ENCODE measurements around the gene MS4A12. TPM values are rescaled to one million over a fixed set of nuclear protein-coding genes. Genes with fewer than 3 reads are reported as not detected.

MS4A12 gene
- total RNA-seq, 1 experiment from 2014 or later, result not detected

DNA sequence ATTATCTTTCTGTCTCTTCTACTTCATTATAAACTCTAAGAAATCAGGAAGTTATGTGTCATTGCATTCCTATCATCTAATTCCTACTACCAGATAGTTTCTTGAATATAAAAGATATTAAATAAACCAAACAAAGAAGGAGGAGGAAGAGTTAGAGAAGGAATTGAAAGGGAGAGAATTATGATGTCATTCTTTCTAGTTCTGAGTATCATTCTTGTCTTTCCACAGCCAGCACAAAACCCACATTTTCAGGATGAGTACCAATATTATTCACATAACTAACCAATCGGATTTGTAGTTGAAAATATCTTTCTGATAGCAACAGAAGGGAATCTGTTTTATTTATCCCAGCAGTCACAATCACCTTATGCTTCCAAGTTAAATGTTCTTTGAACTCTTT, 35.9 kb downstream of the MS4A12 start:
- intact Hi-C loops (cut with micrococcal nuclease; ENCODE audit: unreplicated experiment), result no loop called here
- H3K27ac ChIP-seq (ENCODE audit: low read length), result no peak overlapping the region
- in situ Hi-C loops (cut with HindIII; ENCODE audit: low pct_unique_long_range_greater_than_20kb, low sequenced_read_pairs), result no loop called here
- no peaks in the 10 kb centered on the region for H3K4me1 ChIP-seq (ENCODE audit: control insufficient read depth, insufficient read depth, low read length)
- ATAC-seq, result no peak
- ChIA-PET POLR2A (no interaction called here), CTCF (no interaction called here)
- no peaks in the 10 kb centered on the region for H3K9me3 ChIP-seq (ENCODE audit: control insufficient read depth, insufficient read depth, low read depth, low read length)
- DNase-seq (ENCODE audit: low read depth, low spot score), result no peak
- no peak overlapping the region for H3K4me3 ChIP-seq (ENCODE audit: low read depth in 2 of 2, low read length in 2 of 2)
- TF ChIP-seq POLR2AphosphoS5 (IDR thresholded peaks at IDR 0.05; ENCODE audit: low read depth, low read length), result no peak
- TF ChIP-seq, protein P1, sequence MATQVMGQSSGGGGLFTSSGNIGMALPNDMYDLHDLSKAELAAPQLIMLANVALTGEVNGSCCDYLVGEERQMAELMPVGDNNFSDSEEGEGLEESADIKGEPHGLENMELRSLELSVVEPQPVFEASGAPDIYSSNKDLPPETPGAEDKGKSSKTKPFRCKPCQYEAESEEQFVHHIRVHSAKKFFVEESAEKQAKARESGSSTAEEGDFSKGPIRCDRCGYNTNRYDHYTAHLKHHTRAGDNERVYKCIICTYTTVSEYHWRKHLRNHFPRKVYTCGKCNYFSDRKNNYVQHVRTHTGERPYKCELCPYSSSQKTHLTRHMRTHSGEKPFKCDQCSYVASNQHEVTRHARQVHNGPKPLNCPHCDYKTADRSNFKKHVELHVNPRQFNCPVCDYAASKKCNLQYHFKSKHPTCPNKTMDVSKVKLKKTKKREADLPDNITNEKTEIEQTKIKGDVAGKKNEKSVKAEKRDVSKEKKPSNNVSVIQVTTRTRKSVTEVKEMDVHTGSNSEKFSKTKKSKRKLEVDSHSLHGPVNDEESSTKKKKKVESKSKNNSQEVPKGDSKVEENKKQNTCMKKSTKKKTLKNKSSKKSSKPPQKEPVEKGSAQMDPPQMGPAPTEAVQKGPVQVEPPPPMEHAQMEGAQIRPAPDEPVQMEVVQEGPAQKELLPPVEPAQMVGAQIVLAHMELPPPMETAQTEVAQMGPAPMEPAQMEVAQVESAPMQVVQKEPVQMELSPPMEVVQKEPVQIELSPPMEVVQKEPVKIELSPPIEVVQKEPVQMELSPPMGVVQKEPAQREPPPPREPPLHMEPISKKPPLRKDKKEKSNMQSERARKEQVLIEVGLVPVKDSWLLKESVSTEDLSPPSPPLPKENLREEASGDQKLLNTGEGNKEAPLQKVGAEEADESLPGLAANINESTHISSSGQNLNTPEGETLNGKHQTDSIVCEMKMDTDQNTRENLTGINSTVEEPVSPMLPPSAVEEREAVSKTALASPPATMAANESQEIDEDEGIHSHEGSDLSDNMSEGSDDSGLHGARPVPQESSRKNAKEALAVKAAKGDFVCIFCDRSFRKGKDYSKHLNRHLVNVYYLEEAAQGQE (IDR thresholded peaks at IDR 0.05; ENCODE audit: insufficient read depth in 1 of 2, low read depth in 2 of 2, low read length in 1 of 2), result no peak
- TF ChIP-seq SIN3A (IDR thresholded peaks at IDR 0.05; ENCODE audit: borderline replicate concordance, insufficient read depth, low read depth, low read length), result no peak
- TF ChIP-seq TCF7L2 (IDR thresholded peaks at IDR 0.05; ENCODE audit: low read depth, low read length), result no peak
- TF ChIP-seq, protein P2, sequence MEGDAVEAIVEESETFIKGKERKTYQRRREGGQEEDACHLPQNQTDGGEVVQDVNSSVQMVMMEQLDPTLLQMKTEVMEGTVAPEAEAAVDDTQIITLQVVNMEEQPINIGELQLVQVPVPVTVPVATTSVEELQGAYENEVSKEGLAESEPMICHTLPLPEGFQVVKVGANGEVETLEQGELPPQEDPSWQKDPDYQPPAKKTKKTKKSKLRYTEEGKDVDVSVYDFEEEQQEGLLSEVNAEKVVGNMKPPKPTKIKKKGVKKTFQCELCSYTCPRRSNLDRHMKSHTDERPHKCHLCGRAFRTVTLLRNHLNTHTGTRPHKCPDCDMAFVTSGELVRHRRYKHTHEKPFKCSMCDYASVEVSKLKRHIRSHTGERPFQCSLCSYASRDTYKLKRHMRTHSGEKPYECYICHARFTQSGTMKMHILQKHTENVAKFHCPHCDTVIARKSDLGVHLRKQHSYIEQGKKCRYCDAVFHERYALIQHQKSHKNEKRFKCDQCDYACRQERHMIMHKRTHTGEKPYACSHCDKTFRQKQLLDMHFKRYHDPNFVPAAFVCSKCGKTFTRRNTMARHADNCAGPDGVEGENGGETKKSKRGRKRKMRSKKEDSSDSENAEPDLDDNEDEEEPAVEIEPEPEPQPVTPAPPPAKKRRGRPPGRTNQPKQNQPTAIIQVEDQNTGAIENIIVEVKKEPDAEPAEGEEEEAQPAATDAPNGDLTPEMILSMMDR (IDR thresholded peaks at IDR 0.05), result no peak
- BruUV-seq (replicated peaks), result no TSS peak
- no peaks in the 10 kb centered on the region for H3K36me3 ChIP-seq (ENCODE audit: control insufficient read depth, insufficient read depth, low read length)
- no peaks in the 10 kb centered on the region for H3K27me3 ChIP-seq (ENCODE audit: control insufficient read depth, insufficient read depth, low read length)

DNA sequence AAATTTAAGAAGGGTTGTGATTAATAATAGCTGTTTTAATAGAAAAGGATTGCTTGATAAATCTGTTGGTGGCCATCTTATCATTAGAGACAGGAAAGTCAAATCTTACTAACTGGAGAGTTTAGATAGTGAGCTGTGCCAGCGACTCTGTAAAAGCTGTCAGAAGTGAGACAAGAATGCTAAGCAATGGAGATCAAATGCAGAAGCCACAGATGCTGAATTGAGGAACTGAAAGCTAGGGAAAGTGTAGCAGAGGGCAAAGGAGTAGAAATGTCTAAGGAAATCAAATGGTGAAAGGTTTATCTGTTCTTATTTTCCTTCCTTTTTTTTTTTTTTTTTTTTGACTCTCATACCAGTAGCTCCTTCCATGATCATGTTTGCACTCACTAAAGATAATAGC, 36.4 kb downstream of the MS4A12 start:
- TF ChIP-seq TCF7L2 (IDR thresholded peaks at IDR 0.05; ENCODE audit: low read depth, low read length) (no peak), POLR2AphosphoS5 (IDR thresholded peaks at IDR 0.05; ENCODE audit: low read depth, low read length) (no peak), SIN3A (IDR thresholded peaks at IDR 0.05; ENCODE audit: borderline replicate concordance, insufficient read depth, low read depth, low read length) (no peak)
- TF ChIP-seq, protein P1 (IDR thresholded peaks at IDR 0.05; ENCODE audit: insufficient read depth in 1 of 2, low read depth in 2 of 2, low read length in 1 of 2), result no peak
- TF ChIP-seq, protein P2 (IDR thresholded peaks at IDR 0.05), result no peak
- no peaks in the 10 kb centered on the region for H3K4me1 ChIP-seq (ENCODE audit: control insufficient read depth, insufficient read depth, low read length)
- POLR2A ChIA-PET, result no interaction called here
- H3K9me3 ChIP-seq (ENCODE audit: control insufficient read depth, insufficient read depth, low read depth, low read length), result no peaks in the 10 kb centered on the region
- DNase-seq (ENCODE audit: low read depth, low spot score) (no peak), ATAC-seq (no peak)
- in situ Hi-C loops (cut with HindIII; ENCODE audit: low pct_unique_long_range_greater_than_20kb, low sequenced_read_pairs), result no loop called here
- BruUV-seq (replicated peaks), result no TSS peak
- intact Hi-C loops (cut with micrococcal nuclease; ENCODE audit: unreplicated experiment), result no loop called here
- H3K36me3 ChIP-seq (ENCODE audit: control insufficient read depth, insufficient read depth, low read length), result no peaks in the 10 kb centered on the region
- CTCF ChIA-PET, result no interaction called here
- H3K4me3 ChIP-seq (ENCODE audit: low read depth in 2 of 2, low read length in 2 of 2), result no peak overlapping the region
- no peaks in the 10 kb centered on the region for H3K27me3 ChIP-seq (ENCODE audit: control insufficient read depth, insufficient read depth, low read length)
- H3K27ac ChIP-seq (ENCODE audit: low read length), result no peak overlapping the region

All from Panc1 (cell line).